ENCODE measurements around the gene TCN2. TPM values are rescaled to one million over a fixed set of nuclear protein-coding genes. Genes with fewer than 3 reads are reported as not detected.

TCN2 gene
- total and polyA plus RNA-seq, 2 of the 4 experiments (the other 2 are of a cell fraction), result 1.3 to 3.6 TPM

DNA sequence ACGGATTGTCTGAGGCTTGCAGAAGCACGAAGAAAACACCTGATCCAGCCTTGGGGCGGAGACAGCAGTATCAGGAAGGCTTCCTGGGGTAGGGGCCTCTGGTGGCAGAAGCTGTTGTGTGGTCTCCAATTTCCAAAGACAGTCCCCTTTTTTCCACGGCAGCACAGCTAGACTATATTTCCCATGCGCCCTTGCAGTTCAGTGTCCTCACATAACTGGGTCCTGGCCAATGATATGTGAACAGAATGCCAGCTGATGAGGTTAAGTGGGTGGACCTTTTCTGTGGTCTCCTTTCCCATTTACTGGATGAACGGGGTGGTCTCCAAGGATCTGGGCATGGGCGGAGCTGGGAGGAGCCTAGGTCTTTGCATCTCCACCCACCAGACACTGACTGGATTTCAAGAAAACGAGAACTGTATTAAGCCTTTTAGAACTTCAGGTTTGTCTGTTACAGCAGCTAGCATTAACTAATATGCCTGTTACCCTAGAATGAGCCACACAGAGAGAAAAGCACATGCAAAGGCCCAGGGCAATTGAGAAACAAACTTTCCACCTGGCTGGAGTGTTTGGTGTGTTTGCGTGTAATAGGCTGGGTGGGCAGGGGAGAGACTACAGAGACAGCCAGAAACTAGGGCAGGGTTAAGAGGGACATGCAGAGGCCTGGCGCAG lies 38.7 kb upstream of the TCN2 start:
- Histone ChIP-seq H3K9me1 (ENCODE audit: insufficient read depth, low read length) (no peaks in the 10 kb centered on the region), H3K23ac (ENCODE audit: low read depth, low read length) (no peak overlapping the region), H2BK20ac (ENCODE audit: low read depth, low read length) (no peak overlapping the region), H4K8ac (ENCODE audit: low read depth in 2 of 2, low read length in 2 of 2) (no peak overlapping the region), H4K5ac (ENCODE audit: low read depth, low read length) (no peak overlapping the region), H2BK5ac (ENCODE audit: low read depth, low read length, poor library complexity, severe bottlenecking) (no peak overlapping the region), H4K20me1 (ENCODE audit: insufficient read depth, low read length) (no peaks in the 10 kb centered on the region; the same call in 1 of the 2 replicates), H2AK5ac (ENCODE audit: low read depth, low read length) (no peak overlapping the region), H2BK120ac (ENCODE audit: low read depth, low read length) (no peak overlapping the region), H3K27me3 (ENCODE audit: control insufficient read depth, insufficient read depth, low read length) (peaks cover 55% of the 10 kb centered on the region), H3K27ac (ENCODE audit: insufficient read depth, low read length) (no peak overlapping the region), H3K18ac (ENCODE audit: low read depth, low read length) (no peak overlapping the region), H4K91ac (ENCODE audit: insufficient read depth, low read depth, low read length) (no peak overlapping the region), H2AK9ac (replicated peaks; ENCODE audit: low read depth, low read length, poor library complexity) (no peak overlapping the region), H3K56ac (ENCODE audit: extremely low read depth, insufficient read depth, low read length) (no peak overlapping the region), H2BK15ac (ENCODE audit: low read depth, low read length) (no peak overlapping the region), H3K9me3 (ENCODE audit: control insufficient read depth, insufficient read depth, low read length) (no peaks in the 10 kb centered on the region), H2AFZ (replicated peaks; ENCODE audit: low read length, poor library complexity) (no peak overlapping the region), H3K79me1 (ENCODE audit: low read depth in 1 of 2, low read length in 2 of 2) (no peaks in the 10 kb centered on the region), H3K36me3 (ENCODE audit: control insufficient read depth, insufficient read depth, low read length) (no peaks in the 10 kb centered on the region), H3K4ac (ENCODE audit: low read depth, low read length) (no peak overlapping the region), H3K4me1 (ENCODE audit: control insufficient read depth, insufficient read depth, low read length) (no peaks in the 10 kb centered on the region; the same call in 1 of the 2 replicates), H3K4me3 (ENCODE audit: insufficient read depth, low read depth, low read length) (no peak overlapping the region), H3K9ac (ENCODE audit: low read depth, low read length) (no peak overlapping the region), H3K14ac (replicated peaks; ENCODE audit: low read depth, low read length) (no peak overlapping the region), H3K4me2 (ENCODE audit: low read depth, low read length) (no peak overlapping the region)
- in situ Hi-C loops (cut with MboI; ENCODE audit: low sequenced_read_pairs), result no loop called here
- intact Hi-C loops (cut with micrococcal nuclease), result no loop called here
- BruUV-seq (replicated peaks), result no TSS peak
- dilution Hi-C loops (cut with HindIII; ENCODE audit: low sequenced_read_pairs, unreplicated experiment), result no loop called here
- POLR2A ChIA-PET (ENCODE audit: unreplicated experiment), result no interaction called here
- no peak for TF ChIP-seq SMC3 (IDR thresholded peaks at IDR 0.05; ENCODE audit: low read depth, low read length)
- CTCF ChIA-PET, result no interaction called here
- DNase-seq (no peak), ATAC-seq (ENCODE audit: low read depth) (no peak)
- 25% methylated on average over 3 of the region's 10 CpGs; no CpG with 5 or more reads in 1 of the 2 experiments for WGBS, 2 experiments (ENCODE audit: extremely low coverage in 2 of 2, insufficient read length in 1 of 2)
